ENCODE measurements around the gene HNRNPL. TPM values are rescaled to one million over a fixed set of nuclear protein-coding genes. Genes with fewer than 3 reads are reported as not detected.
"Not testable (repeated sequence)": the region's sequence is repeated elsewhere in the genome, so short reads cannot be mapped to it uniquely, and the experiment has no call there.

HNRNPL gene
- total RNA-seq, 1 experiment from 2014 or later: 297 TPM

DNA sequence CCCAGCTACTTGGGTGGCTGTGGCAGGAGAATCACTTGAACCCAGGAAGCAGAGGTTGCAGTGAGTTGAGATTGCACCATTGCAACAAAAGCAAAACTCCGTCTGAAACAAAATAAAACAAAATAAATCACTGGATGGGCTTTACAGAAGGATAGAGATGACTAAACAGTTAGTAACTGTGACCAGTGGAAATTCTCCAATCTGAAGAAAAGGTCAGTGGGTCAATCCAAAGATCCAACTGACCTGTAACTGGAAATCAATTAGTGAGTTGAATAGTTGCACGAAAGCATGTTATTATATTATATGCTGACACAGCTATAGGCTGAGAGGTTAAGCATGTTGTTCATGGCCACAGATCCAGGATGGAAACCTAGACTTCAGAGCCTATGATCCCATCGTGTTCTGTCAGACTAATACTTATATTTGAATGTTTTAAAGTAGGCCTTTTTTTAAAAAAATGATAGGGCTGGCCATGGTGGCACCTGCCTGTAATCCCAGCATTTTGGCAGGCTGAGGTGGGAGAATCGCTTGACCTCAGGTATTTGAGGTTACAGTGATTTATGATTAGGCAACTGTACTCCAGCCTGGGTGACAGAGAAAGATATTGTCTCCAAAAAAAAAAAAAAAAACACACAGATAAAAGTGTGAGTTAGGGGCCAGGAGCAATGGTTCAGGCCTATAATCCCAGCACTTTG is 19.6 kb downstream of the HNRNPL start:
- DNase-seq (ENCODE audit: low read depth): peak; percentile 54

GRCh38 chr19:38829203-38829602 is 20.6 kb downstream of the HNRNPL start:
- peak; percentile 16 for DNase-seq (ENCODE audit: low read depth)

DNA sequence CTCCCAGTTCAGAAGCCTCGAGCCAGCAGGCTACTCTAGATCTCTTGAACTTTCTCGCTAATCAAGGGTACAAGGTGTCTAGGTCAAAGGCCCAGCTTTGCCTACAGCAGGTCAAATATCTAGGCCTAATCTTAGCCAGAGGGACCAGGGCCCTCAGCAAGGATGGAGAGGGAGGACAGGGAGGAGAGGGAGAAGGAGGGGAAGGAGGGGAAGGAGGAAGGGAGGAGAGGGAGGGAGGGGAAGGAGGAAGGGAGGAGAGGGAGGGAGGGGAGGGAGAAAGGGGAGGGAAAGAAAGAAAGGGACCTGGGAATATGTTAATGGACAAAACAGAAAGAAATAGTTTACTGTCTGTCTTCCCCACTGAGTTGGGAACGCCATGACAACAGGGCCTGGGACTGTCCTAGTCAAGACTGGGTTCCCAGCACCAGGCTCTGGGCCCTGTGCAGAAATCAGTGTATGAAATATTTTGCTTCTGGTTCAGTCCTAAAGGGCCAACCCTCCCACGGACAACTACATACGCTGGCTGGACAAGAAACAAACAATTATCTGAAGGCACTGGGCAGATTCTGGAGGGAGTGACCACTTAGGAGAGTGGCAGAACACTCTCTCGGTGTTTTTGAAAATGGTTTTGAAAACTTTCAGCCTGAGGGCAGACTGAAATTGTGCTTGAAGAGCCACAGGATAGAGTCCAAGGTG is 22.8 kb downstream of the HNRNPL start:
- DNase-seq (ENCODE audit: low read depth): no peak

DNA sequence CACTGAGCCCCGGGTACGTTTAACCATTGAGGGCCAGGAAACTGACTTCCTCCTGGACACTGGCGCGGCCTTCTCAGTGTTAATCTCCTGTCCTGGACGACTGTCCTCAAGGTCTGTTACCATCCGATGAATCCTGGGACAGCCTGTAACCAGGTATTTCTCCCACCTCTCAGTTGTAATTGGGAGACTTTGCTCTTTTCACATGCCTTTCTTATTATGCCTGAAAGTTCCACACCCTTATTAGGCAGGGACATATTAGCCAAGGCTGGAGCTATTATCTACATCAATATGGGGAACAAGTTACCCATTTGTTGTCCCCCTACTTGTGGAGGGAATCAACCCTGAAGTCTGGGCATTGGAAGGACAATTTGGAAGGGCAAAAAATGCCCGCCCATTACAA is 23.9 kb downstream of the HNRNPL start:
- DNase-seq (ENCODE audit: low read depth): not testable (repeated sequence)

DNA sequence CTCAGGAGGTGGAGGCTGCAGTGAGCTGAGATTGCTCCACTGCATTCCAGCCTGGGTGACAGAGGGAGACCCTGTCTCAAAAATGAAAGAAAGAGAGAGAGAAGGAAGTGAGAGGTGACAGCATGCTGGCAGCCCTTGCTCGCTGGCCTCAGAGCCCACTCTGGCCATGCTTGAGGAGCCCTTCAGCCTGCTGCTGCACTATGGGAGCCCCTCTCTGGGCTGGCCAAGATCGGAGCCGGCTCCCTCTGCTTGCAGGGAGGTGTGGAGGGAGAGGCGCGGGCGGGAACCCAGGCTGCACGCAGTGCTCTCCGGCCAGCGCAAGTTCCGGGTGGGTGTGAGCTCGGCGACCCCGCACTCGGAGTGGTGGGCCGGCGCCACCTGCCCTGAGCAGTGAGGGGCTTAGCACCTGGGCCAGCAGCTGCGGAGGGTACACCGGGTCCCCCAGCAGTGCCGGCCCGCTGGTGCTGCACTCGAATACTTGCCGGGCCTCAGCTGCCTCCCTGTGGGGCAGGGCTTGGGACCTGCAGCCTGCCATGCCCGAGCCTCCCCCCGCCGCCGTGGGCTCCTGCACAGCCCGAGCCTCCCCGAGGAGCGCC is 28.5 kb downstream of the HNRNPL start:
- not testable (repeated sequence) for DNase-seq (ENCODE audit: low read depth)

DNA sequence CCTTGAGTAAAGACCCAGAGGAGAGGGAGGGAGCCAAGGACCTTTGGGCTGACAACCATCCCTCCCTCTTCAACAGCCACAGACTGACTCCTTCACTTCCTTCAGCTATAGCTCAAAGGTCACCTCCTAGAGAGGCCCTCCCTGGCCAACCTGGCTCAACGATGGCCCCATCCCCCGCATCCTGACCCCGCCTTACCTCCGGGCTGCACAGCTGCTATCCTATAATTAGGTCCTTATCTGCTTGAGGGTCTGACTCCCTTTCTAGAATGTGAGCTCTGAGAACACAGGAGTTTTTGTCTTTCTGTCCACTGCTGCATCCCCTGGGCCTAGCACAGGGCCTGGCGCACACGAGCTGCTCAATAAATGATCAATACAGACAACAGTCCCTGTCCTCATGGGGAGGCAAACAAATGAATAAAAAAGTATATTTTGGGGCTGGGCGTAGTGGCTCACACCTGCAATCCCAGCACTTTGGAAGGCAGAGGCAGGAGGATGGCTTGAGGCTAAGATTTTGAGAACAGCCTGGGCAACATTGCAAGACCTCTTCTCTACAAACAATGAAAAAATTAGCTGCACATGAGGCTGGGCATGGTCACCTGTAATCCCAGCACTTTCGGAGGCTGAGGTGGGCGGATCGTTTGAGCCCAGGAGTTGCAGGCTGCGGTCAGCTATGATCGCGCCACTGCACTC is 30.4 kb downstream of the HNRNPL start:
- no peak for DNase-seq (ENCODE audit: low read depth)

GRCh38 chr19:38817081-38817480 is 32.7 kb downstream of the HNRNPL start:
- no peak for DNase-seq (ENCODE audit: low read depth)

- DNase-seq (ENCODE audit: low read depth): no peak
Measured at GRCh38 chr19:38816131-38816750, 33.5 kb downstream of the HNRNPL start.

GRCh38 chr19:38815059-38816001 is 34.5 kb downstream of the HNRNPL start:
- DNase-seq (ENCODE audit: low read depth): no peak

DNA sequence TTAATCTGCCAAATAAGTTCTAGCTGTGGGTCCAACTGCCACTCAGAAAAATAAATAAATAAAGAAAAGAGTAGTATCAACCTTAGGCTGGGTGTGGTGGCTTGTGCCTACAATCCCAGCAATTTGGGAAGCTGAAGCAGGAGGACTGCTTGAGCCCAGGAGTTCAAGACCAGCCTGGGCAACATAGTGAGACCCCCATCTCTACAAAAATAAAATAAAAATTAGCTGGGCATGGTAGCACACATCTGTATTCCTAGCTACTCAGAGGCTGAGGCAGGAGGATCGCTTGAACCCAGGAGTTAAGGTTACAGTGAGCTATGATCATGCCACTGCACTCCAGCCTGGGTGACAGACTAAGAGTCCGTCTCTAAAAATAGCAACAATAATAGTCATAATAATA is 35.9 kb downstream of the HNRNPL start:
- DNase-seq (ENCODE audit: low read depth): not testable (repeated sequence)

- no peak for DNase-seq (ENCODE audit: low read depth)
Measured at GRCh38 chr19:38813323-38813722, 36.5 kb downstream of the HNRNPL start.

GRCh38 chr19:38812841-38813320 is 36.9 kb downstream of the HNRNPL start, which contains the start of gene LGALS4:
Gene LGALS4, minus strand, starts transcription at chr19:38812945. Its CDS starts 59 bp downstream, at chr19:38812886.
- no peak for DNase-seq (ENCODE audit: low read depth)

- no peak for DNase-seq (ENCODE audit: low read depth)
Measured at GRCh38 chr19:38812009-38812840, 37.6 kb downstream of the HNRNPL start.

- no peak for DNase-seq (ENCODE audit: low read depth)
Measured at GRCh38 chr19:38809592-38810252, 40.1 kb downstream of the HNRNPL start.

DNA sequence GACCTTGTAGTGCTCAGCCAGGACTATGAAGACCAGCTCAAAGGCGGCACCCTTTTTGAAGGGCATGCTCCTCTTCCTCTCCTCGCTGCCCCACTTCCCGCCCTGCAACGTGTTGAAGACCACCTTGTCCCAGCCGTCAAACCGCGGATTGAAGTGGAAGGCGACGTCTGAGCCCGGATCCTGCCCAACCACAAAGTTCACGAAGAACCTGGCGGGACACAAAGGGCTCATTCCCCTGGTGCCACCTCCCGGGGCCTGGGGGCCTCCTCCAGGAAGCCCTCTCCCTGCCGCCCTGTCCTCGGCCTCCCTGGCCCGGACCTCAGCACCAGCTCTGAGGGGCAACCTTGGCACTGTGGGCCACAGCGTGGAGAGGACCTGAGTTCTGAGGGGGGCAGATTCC is 41.0 kb downstream of the HNRNPL start:
- DNase-seq (ENCODE audit: low read depth): no peak

GRCh38 chr19:38807374-38808098 is 42.2 kb downstream of the HNRNPL start:
- DNase-seq (ENCODE audit: low read depth): peak; percentile 66

DNA sequence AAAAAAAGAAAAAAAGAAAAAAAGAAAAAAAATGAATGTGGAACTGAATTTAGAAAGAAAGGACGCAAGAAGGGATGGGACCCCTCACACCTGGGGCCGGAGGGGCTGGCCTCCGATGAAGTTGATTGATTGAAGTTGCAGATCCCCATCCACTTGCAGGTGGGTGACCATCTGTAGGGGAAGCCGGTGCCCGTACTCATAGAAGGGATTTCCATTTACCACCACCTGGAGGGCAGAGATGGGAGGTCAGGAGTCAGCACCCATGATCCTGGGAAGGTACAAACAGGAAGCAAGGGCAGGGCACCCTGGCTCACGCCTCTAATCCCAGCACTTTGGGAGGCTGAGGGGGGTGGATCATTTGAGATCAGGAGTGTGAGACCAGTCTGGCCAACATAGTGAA is 43.4 kb downstream of the HNRNPL start:
- no peak for DNase-seq (ENCODE audit: low read depth)

DNA sequence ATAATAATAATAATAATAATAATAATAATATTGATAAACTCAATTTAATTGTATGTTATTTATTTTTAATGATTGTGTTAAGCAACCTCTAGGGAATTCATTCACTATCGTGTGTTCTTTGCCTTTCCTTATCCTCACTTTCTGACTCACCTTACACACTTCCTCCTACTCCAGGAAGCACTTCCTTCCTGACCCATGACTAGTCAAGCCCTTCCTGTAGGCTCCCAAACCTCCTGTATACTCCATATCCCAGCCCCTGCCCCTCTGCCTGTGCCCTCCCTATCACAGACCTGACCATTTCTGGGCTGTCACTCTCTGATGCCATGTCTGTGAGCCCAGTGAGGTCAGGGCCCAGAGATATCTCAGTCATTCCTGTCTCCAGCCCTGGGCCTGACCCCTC is 44.6 kb downstream of the HNRNPL start:
- peak; percentile 12 for DNase-seq (ENCODE audit: low read depth)
